Panc1 (cell line): ENCODE measurements around the gene PDE1A. TPM values are rescaled to one million over a fixed set of nuclear protein-coding genes. Genes with fewer than 3 reads are reported as not detected.

ENCODE experiments used
- ATAC-seq: fragments of 200-7000 bp; cut with Tn5 transposase; 2 replicates; pipeline ENCODE4 v1.9.1; 2020; ENCODE audit warnings: mild to moderate bottlenecking, moderate library complexity
- BruUV-seq: library from RNA; stranded (reverse); fragments of 400-500 nt; replicated peaks from 2 replicates; lab custom pipeline; 2021; lab: Mats Ljungman, UMichigan
- CTCF ChIA-PET: fragments of 300-600 bp; sonication (Branson Sonifier 250); formaldehyde crosslinking; loops from one replicate; lab custom pipeline; 2022; ENCODE audit warnings: antibody characterized with exemption; lab: Charles Lee
- POLR2A ChIA-PET: fragments of 300-600 bp; sonication (Branson Sonifier 250); formaldehyde crosslinking; loops from one replicate; lab custom pipeline; 2022; ENCODE audit warnings: antibody characterized with exemption; lab: Charles Lee
- DNase-seq: peaks from one replicate; pipeline ENCODE4 v3.0.0-alpha.2; 2010; ENCODE audit warnings: low read depth, low spot score
- H3K27ac ChIP-seq: 2 replicates; pipeline ENCODE4 v1.5.1; 2011; ENCODE audit warnings: mild to moderate bottlenecking, low read length, inconsistent platforms
- H3K27me3 ChIP-seq: fragments of 200-500 bp; sonication (Bioruptor generic); 2 replicates; pipeline ENCODE4 v1.6.0; 2014; ENCODE audit warnings: low read length, inconsistent platforms; ENCODE audit not compliant: control insufficient read depth, insufficient read depth
- H3K36me3 ChIP-seq: fragments of 200-500 bp; sonication (Bioruptor generic); 2 replicates; pipeline ENCODE4 v1.5.1; 2014; ENCODE audit warnings: inconsistent platforms, mild to moderate bottlenecking, low read length, moderate library complexity; ENCODE audit not compliant: control insufficient read depth, insufficient read depth
- H3K4me1 ChIP-seq: 2 replicates; pipeline ENCODE4 v1.5.1; 2011; ENCODE audit warnings: inconsistent platforms, mild to moderate bottlenecking, low read length, moderate library complexity; ENCODE audit not compliant: control insufficient read depth, insufficient read depth
- H3K4me3 ChIP-seq, 2 experiments: 2 replicates each; pipeline ENCODE4 v1.5.1; 2011 to 2012; ENCODE audit warnings: low read depth in 2 of 2, low read length in 2 of 2, mild to moderate bottlenecking in 2 of 2, inconsistent platforms in 1 of 2, moderate library complexity in 1 of 2
- H3K9me3 ChIP-seq: fragments of 200-500 bp; sonication (Bioruptor generic); 2 replicates; pipeline ENCODE4 v1.5.1; 2014; ENCODE audit warnings: low read depth, mild to moderate bottlenecking, inconsistent platforms, low read length, moderate library complexity; ENCODE audit not compliant: control insufficient read depth, insufficient read depth
- POLR2AphosphoS5 ChIP-seq: IDR thresholded peaks from 2 replicates; pipeline ENCODE4 v1.6.1; 2012; ENCODE audit warnings: mild to moderate bottlenecking, low read depth, low read length, moderate library complexity
- REST ChIP-seq, 2 experiments: IDR thresholded peaks; 2 replicates each; pipeline ENCODE4 v1.6.1; 2011 to 2012; ENCODE audit warnings: low read depth in 2 of 2, control low read depth in 1 of 2, low read length in 1 of 2, mild to moderate bottlenecking in 1 of 2, moderate library complexity in 1 of 2; ENCODE audit not compliant: insufficient read depth in 1 of 2
- SIN3A ChIP-seq: IDR thresholded peaks from 2 replicates; pipeline ENCODE4 v1.6.1; 2012; ENCODE audit warnings: low read depth, mild to moderate bottlenecking, low read length, moderate library complexity, borderline replicate concordance; ENCODE audit not compliant: insufficient read depth
- TCF7L2 ChIP-seq: IDR thresholded peaks from 2 replicates; pipeline ENCODE4 v1.6.1; 2011; ENCODE audit warnings: mild to moderate bottlenecking, low read depth, low read length, inconsistent platforms
- in situ Hi-C: cut with HindIII; loops from 2 replicates; pipeline ENCODE4 v1.10.0; 2016; ENCODE audit warnings: low sequenced_read_pairs, low pct_unique_long_range_greater_than_20kb
- intact Hi-C: fragments of 100-400 bp; cut with micrococcal nuclease; formaldehyde crosslinking; loops from one replicate; pipeline ENCODE4 v1.10.0; 2022; ENCODE audit not compliant: unreplicated experiment
- total RNA-seq: library from RNA; stranded (reverse); gene quantifications from one replicate; pipeline ENCODE4 v1.2.1, GENCODE V29; 2021; ENCODE audit not compliant: unreplicated experiment
- TF ChIP-seq, protein P1 (sequence below): fragments of 450-650 bp; IDR thresholded peaks from 2 replicates; pipeline ENCODE4 v1.5.1; 2017; ENCODE audit warnings: mild to moderate bottlenecking

The PDE1A gene
- total RNA-seq, 1 experiment from 2014 or later = 0.08 TPM

GRCh38 chr2:182318466-182319220, 108.2 kb downstream of the PDE1A start:
- Histone ChIP-seq H3K4me1 (no peaks in the 10 kb centered on the region), H3K27me3 (no peaks in the 10 kb centered on the region), H3K36me3 (no peaks in the 10 kb centered on the region), H3K9me3 (no peaks in the 10 kb centered on the region), H3K4me3 (no peak overlapping the region), H3K27ac (no peak overlapping the region)
- ATAC-seq = no peak
- ChIA-PET CTCF (no interaction called here), POLR2A (no interaction called here)
- BruUV-seq = no TSS peak
- intact Hi-C loops = no loop called here
- no peak for DNase-seq
- in situ Hi-C loops = no loop called here
- TF ChIP-seq POLR2AphosphoS5 (no peak), TCF7L2 (no peak), SIN3A (no peak), REST (IDR thresholded peaks at IDR 0.05; ENCODE audit: insufficient read depth in 1 of 2, low read depth in 2 of 2, low read length in 1 of 2) (no peak)
- TF ChIP-seq, protein P1, sequence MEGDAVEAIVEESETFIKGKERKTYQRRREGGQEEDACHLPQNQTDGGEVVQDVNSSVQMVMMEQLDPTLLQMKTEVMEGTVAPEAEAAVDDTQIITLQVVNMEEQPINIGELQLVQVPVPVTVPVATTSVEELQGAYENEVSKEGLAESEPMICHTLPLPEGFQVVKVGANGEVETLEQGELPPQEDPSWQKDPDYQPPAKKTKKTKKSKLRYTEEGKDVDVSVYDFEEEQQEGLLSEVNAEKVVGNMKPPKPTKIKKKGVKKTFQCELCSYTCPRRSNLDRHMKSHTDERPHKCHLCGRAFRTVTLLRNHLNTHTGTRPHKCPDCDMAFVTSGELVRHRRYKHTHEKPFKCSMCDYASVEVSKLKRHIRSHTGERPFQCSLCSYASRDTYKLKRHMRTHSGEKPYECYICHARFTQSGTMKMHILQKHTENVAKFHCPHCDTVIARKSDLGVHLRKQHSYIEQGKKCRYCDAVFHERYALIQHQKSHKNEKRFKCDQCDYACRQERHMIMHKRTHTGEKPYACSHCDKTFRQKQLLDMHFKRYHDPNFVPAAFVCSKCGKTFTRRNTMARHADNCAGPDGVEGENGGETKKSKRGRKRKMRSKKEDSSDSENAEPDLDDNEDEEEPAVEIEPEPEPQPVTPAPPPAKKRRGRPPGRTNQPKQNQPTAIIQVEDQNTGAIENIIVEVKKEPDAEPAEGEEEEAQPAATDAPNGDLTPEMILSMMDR = no peak

DNA sequence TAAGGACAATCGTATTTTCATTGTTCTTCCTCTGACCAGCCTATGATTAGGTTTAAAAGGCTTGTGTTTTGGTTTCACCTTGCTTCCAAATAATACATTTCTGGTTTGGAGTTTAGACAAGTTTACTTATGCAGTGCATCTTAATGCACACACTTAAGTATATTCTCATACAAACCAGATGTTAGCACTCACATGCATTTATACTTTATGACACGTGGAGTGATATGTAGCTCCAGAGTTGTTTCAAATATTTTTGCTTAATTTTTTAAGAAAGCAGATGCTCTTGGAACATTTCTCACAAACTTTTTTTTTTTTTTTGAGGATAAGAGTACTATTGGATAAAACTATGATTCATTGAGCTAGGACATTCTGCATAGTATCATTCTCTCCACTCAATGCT, 109.9 kb downstream of the PDE1A start:
- no peak for DNase-seq
- ATAC-seq = no peak
- Histone ChIP-seq H3K27ac (no peak overlapping the region), H3K27me3 (no peaks in the 10 kb centered on the region), H3K4me3 (no peak overlapping the region), H3K9me3 (no peaks in the 10 kb centered on the region), H3K36me3 (no peaks in the 10 kb centered on the region), H3K4me1 (no peaks in the 10 kb centered on the region)
- CTCF ChIA-PET = no interaction called here
- POLR2A ChIA-PET = interaction anchor here (0.6 kb wide), 1 partner anchor 19 kb away, joined by 6 read pairs; no protein-coding TSS in a partner anchor
- TF ChIP-seq TCF7L2 = no peak
- no peak for TF ChIP-seq SIN3A
- TF ChIP-seq, protein P1 = no peak
- no peak for TF ChIP-seq POLR2AphosphoS5
- no peak for TF ChIP-seq REST (IDR thresholded peaks at IDR 0.05; ENCODE audit: insufficient read depth in 1 of 2, low read depth in 2 of 2, low read length in 1 of 2)
- in situ Hi-C loops = no loop called here
- BruUV-seq = no TSS peak
- intact Hi-C loops = no loop called here
